CD1c-positive myeloid dendritic cell (primary cell): Measurements from ENCODE around the gene ATOH8.
"Not testable (repeated sequence)": the region's sequence is repeated elsewhere in the genome, so short reads cannot be mapped to it uniquely, and the experiment has no call there.

Source experiments
- DNase-seq: peaks from one replicate; pipeline ENCODE4 v3.0.0-alpha.2; 2016; ENCODE audit errors: extremely low spot score

Gene ATOH8, protein sequence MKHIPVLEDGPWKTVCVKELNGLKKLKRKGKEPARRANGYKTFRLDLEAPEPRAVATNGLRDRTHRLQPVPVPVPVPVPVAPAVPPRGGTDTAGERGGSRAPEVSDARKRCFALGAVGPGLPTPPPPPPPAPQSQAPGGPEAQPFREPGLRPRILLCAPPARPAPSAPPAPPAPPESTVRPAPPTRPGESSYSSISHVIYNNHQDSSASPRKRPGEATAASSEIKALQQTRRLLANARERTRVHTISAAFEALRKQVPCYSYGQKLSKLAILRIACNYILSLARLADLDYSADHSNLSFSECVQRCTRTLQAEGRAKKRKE

DNA sequence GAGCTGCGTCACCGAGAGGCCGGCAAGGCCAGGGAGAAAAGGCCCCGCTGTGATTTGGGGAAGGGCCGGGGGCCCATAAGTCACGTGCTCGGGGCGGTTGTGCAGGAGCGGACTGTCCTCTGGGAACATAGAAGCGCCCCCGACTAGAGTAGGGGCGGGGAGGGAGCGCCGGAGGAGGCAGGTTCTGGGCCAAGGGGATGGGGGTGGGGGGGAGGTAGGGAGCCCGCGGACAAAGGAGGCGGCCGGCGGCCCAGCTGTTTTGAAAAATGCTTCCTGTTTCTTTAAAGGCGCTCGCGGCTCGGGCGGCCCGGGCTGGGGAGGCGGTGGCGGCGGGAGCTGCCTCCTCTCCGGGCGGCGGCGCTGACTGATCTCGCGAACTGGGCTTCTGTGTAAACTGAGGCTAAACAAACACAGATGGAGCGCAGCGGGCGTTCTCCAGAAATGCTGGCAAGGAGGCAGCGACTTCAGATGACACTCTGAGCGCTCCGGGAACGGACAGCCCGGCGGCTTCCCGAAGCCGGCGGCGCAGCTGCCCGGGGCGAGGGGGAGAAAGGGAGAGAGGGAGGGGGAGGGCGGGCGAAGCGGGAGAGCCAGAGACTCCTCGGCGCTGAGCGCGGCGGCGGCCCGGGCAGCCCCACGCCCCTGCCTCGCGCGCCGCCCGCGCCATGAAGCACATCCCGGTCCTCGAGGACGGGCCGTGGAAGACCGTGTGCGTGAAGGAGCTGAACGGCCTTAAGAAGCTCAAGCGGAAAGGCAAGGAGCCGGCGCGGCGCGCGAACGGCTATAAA lies at the start of gene ATOH8:
TSS of gene ATOH8 (plus strand) at position 467 of the 788 bp plus-strand sequence. CDS start at position 666, 199 bp downstream.
- DNase-seq = peak; percentile 77

DNA sequence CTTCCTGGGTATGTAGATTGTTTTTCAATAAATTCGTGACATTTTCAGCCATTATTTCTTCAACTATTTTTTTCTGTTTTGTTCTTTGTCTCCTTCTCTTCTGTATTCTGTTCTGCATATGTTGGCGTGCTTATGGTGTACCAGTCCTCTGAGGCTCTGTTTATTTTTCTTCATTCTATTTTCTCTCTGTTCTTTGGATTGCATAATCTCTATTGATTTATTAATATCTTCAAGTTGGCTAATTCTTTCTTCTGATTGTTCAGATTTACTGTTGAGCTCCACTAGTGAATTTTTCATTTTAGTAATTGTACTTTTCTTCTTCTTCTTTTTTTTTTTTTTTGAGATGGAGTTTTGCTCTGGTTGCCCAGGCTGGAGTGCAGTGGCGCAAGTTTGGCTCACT lies 49.8 kb upstream of the ATOH8 start:
- DNase-seq = no peak

DNA sequence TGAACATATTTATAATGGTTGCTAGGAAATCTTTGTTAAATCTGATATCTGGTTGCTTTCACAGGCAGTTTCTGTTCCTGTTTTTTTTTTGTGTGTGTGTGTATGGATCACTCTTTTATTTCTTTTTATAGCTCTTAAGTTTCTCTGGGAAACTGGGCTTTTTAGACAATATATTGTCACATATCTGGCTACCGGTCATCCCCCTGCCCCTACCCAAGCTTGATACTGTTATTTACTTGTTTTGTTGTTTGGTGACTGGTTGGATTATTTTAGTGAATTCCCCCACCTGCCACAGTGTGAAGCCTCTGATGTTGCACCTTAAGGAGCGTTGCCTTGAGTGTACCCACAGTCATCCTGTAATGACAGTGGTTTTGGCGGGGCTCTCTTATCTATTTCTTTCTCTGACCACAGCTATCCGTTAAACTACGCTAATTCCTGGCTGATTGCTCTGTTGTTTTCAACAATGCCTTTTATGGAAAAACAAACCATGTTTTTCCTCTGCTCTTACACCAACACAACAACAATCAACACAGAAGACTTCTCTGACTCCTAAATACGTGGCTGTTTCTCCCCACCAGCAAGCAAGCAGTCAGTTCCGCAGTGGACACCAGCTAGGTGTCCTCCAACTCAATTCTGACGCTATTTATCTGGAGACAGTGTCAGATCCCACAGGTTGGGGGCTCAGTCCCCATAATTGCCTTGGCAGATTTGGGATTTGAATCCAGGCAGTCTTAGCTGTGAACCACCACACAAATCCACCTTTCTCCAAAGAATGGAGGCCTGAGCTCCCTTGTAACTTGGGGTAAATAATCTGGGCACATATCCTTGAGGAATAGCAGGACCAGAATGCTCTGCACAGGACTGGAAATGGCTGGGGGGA lies 48.8 kb upstream of the ATOH8 start:
- DNase-seq = peak; percentile 80

DNA sequence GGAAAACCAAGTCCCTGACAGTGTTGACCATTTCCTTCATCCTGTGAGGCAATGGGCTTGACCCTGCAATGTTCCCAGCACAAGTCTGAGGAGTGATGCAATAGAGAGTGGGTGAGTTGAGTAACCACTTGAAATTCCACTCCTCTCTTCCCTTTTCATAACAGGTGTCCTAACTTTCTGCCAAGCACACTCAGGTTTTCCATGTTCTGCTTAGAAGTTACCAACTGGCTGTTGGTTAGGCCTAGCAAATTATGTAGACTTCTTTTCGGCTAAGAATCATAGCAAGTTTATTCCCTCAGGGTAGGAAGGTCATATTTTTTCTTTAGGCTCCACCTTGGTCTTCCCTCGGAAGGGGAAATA lies 48.1 kb upstream of the ATOH8 start:
- peak; percentile 86 for DNase-seq

DNA sequence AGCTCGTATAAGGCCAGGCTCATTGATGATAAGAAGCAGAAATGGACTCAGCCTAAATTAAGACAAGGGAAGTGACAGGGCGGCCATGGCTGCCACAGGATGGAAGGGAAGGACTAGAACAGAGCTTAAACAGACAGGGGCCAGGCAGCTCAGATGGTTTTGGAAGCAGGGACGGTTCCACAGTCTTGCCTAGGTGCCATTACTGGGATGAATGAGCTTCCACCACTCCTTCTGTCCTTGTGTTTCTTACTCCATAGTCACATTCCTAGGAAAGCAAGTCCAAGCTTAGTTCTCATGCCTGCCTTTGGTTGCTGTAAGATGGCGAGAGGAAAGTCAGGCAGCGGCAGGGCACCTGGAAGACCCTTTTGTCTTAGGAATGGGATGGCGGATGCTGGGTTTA lies 47.7 kb upstream of the ATOH8 start:
- no peak for DNase-seq

DNA sequence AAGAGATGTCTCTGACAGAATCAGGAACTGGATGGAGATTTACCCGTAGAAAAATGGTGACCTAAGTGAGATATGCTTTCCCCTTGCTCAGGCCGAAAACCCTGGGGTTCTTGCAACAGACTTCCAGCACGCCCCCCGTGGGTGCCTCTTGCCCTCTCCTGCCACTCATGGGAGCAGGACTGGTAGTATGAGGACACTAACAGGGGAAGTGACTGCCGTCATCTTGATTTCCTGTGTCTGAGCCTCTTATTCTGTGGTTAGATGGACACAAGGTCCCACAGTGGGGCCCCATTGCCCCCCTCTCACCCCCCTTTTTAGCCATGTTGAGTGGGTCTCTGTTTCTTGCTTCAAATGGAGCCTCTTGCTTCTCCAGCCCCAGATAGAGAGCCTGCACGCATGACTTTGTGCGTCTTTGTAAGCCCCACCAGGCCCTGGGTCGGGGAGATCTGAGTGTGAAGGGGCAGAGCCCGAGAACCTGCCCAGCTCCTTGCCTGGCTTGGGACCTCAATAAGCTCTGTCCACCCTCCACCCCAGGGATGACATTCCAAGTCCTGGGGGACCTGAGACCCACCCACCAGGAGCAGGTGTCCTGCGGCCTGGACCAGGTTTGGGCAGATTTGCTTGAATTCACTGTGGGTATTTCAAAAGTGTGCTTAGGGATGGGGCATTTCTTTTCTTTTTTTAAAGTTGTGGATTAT lies 47.0 kb upstream of the ATOH8 start:
- peak; percentile 86 for DNase-seq

DNA sequence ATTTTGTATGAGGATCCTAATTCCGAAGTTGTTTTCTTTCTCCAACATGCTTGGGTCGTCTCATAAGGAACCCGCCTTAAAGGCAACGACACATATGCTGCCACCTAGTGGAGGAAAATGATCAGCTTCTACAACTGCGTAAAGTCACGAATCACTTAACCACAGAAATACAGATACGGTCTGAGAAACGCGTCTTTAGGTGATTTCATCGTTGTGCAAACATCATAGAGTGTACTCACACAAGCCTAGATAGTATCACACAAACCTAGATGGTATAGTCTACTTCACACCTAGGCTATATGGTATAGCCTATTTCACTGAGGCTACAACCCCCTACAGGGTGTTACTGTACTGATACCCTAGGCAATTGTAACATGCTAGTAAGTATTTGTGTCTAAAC lies 46.5 kb upstream of the ATOH8 start:
- DNase-seq = peak; percentile 94

DNA sequence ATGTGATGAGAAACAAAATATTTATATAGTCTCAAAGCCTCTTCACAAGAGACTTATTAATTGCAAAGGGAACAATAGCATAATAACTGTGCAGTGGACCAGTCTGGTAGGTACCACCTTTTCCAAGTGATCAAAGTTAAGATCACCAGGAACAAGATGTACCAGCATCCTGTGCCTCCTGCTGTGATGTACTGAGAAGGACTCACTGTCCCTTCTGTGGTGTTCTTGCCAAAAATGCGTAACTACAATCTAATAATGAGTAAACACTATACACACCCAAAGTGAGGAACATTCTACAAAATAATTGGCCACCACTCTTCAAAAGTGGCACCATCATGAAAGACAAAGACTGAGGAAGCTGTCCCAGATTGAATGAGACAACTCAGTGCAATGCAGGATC lies 45.1 kb upstream of the ATOH8 start:
- DNase-seq = no peak

DNA sequence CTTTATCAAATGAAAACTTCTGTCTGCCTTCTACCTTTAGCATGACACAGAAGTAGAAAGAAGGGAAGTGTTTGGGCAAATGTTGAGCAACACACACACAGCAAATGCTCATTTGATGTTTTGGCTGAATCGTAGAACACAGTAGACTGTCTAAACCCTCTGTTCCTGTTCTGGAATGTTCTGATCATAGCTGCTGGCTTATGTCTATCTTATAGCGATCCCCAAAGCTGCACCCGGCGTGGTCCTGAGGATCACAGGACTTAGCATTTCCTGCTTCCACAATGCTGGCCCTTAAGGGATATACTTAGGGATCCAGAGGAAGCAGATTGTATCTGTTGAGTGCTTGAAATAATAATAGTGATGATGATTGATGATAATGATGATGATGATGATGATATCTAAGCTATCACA lies 44.4 kb upstream of the ATOH8 start:
- DNase-seq = peak; percentile 69

DNA sequence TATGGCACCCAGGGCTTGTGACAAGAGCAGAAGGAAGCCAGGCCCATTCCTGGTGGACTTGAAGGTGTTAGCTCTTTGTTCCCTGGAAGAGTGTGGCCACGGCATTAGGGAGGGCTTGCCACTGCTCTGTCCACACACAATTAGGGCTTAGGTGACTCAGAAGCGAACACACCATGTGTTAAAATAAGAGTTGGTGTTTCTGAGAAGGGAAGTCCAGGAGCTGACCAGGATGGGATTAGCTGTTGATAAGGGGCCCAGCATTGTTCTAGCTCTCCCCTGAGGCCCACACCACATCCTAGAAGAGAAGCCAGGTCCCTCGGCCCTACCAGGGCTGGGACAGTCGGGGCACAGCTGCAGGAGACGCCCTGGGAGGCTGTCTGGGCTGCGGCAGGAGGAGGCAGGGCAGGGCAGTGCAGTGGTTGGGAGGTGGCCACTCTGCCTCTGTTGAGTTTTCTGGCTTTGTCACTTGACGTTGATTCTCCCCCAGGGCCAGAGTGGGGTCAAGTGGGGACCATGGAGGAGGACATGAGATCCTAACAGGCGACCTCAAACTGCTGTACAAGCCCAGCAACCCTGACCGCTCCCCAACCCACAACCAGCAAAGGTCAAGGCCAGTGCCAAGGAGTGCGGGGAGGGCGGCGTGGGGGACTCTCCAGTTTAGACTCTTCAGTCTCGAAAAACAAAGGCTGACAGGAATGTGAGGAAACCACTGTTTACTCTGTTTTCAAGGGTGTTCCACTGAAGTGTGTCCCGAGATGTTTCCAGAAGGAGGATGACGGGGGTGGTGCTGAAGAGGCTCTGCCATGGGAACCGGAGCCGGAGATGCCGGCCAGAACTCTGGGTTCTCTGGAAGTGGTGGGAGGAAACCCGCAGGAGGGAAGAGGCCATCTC lies 42.9 kb upstream of the ATOH8 start:
- DNase-seq = peak; percentile 79

DNA sequence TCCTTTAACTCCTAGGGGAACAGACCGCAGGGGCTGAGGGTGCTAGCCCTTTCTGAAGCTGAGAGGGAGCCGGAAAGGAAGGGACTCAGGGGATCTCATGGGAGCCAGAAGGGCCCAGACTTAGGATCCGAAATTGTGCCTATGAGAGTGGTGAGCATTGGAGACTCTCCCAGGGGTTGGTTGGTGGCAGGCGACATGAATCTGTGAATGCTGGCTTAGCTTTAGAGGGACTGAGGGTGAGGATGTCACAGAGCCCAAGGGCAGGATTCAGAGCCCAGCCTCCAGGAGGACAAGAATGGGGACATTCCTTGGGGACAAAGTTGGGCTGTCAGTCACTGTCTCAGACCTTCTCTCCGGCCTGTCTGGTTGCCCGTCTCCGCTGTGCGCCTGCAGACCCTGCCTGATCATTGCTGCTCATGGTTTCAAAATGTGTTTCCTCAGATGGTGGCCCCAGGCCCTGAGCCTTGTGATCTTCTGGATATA lies 42.2 kb upstream of the ATOH8 start:
- DNase-seq = no peak

DNA sequence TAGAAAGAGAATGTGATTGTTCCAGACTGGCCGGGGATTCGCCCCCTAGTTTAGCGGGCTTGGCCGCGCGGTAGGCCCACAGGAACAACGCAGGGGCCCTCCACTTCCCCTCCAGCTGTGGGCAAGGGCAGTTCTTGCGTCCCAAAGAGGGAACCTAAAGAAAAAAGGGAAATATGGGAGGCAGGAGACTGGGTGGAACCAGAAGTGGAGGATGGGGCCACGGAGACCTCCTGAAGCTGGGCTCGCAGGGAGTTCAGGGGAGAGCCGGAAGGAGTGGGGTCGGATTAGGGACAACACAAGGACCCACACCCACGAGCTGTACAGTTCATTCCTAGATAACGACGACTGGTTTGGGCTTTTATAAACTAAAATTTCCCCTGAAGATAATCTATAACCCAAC lies 41.5 kb upstream of the ATOH8 start:
- DNase-seq = peak; percentile 87

DNA sequence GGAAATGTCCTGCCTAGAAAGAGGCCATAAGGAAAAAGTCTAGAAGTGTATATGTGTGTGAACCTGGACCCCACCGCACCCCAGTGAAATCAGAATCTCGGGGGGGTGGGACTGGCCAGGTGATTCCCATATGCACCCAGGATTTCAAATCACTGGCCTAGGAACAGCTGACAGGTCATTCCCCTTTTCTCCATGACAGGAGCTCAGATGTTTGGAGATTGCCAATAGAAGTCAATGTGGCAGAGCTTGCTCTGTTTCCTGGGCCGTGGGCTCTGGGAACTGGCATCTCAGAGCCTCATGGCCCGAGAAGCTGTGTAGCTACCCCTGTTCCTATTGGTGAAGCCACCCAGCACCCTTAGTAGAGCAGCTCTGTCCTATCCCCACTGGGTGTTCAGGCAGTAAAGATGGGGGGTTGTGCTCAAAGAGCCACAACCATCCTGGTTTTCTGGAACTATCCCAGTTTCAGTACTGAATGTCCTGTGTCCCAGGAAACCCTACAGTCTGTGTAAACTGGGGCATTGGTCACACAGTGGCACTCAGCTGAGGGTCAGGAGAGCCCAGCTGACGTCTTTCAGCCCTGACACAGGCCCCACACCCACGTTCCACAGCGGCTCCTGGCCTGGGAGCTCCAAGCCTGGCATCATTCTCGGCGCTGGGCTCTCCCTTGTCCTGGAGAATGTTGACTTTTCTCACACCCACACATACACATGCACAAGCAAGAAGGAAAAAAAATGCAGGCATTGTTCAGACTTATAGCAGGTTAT lies 40.8 kb upstream of the ATOH8 start:
- DNase-seq = peak; percentile 53

DNA sequence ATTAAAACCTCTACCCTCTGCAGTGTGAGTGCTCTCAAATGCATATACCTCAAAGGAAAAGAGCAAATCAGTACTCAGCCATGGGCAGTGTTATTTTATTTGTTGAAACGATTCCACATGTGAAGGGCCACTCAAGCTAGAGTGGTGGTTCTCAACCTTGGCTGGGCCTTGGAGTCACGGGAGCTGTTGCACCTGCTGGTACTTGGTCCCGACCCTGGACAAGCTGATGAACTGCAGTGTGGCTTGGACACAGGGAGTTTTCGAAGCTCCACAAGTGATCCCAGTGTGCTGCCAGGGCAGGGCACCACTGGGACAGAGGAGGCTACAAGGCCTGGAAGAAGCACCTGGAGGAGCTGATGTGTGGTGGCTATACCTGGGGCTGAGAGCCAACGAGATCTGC lies 40.0 kb upstream of the ATOH8 start:
- no peak for DNase-seq

DNA sequence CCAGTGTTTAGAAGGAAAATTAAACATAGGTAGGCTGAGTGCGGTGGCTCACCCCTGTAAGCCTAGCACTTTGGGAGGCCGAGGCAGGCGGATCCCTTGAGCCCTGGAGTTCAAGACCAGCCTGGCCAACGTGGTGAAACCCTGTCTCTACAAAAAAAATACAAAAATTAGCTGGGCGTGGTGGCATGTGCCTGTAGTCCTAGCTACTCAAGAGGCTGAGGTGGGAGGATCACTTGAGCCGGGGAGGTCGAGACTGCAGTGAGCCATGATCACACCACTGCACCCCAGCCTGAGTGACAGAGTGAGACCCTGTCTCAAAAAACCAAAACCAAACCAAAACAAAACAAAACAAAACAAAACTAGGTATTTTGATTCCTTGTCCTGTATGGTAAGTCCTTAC lies 39.4 kb upstream of the ATOH8 start:
- not testable (repeated sequence) for DNase-seq

DNA sequence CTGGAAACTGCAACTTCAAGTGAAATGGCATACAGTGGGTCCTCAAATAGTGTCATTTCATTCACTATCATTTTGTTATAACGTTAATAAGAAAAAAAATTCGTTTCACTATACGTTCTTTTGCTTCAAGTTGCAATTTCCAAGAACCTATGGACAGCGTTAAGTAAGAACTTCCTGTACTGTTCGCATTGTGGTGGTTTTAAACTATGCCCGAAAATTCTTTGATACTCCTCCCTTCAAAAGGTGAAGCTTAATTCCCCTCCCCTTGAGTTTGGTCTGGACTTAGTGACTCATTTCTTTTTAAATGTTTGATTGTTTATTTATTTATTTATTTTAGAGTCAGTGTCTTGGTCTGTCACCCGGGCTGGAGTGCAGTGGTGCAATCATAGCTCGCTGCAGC lies 39.0 kb upstream of the ATOH8 start:
- no peak for DNase-seq

DNA sequence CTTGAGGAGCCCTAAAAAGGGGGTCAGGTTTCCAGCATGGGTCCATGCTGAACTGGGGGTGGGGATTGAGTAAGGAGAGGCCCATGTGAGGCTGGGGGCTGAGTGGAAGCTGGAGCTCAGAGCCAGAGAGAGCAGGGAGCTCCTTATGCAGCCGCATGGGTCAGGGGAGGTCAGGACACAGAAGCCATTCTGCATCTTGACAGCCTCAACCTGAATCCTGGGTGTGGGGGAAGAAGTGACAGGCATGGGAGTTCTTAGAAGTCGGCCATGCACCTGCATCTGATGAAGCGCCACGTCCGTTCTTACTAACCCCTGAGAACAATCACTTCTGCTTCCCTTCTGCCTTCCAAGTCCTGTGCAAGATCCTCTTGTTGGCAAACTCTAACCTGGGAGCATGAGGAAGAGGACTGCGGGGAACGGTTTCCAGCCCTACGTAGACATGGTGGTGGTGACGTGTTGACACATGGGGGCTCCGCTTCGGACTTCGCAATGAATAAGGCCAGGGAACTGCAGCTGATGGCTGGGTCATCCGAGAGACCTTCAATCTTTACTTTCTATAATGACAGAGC lies 37.4 kb upstream of the ATOH8 start:
- DNase-seq = peak; percentile 60

DNA sequence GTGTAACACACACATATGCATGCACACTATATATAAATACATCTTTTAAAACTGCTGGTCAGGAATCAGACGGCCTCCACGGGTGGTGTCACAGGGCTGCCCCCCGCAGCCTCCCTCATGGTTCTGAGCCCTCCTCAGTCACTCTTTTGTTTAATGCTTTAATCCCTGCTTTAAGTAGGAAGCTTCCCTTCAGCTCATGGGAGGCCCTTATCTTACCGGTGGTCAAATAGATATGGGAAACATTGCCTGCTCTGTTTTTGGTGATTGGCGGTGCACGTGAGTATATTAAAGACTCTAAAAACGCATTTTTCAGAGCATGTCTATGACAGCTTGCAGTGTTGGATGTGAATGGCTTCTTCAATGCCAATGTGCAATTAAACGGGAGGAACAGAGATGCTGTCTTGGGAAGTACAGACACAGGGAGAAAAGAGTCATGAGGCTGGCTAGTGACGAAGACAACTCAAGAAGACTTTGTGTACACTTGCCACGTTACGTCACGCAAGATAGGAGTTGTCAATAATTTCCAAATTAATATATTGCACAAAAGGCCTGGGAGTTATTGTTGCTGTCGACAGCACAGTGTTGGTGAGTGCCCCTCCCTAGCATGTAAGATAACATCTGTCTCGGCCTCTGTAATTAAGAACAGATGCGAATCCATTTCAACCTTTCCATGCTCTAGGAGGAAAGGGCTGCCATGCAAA lies 36.3 kb upstream of the ATOH8 start:
- no peak for DNase-seq

DNA sequence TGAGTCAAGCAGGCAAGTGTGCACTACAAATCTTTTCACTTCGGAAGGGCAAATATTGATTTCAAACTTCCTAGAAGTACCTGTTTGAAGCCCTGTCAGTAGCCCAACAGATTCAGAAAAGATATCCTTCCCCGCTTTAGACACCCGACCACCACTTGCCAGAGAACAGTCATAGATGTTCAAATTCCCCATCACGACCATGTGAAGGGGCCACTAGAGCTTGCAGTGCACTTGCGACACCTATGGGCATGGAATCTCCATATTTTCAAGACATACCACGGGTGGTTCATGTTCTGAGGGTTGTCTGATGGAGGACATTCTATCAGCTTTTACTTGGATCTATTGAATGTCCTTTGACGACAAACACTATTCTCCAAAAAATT lies 35.8 kb upstream of the ATOH8 start:
- no peak for DNase-seq
